ENCODE results near the gene REEP3. TPM values are rescaled to one million over a fixed set of nuclear protein-coding genes. Genes with fewer than 3 reads are reported as not detected.

The REEP3 gene
- total and polyA plus RNA-seq, 8 donors = 7.3 to 90.4 (median 30.3) TPM

DNA sequence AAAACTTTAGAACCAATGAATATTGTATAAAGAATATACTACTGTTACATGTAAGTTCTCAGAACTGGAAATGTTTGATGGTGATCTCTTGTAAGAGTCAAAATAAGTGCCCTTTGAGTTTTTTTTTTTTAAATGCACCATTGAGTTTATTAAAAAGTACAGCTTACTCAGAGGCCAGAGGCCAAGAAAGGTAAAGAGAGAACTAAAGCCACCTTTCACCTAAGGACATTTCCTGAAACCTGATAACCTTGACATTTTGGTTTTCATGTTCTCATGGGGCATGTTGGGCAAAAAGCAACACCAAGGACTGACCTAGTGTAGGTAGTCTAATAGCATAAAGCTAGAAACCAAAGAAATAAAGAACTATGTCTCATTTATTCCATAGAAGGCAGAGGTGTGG is 27.7 kb downstream of the REEP3 start:
- Histone ChIP-seq H3K27me3 (no peaks in the 10 kb centered on the region), H3K27ac (no peak overlapping the region), H3K4me1 (peaks cover 0 to 33% (median 10%) of the 10 kb centered on the region in 4 donors), H3K36me3 (no peaks in the 10 kb centered on the region), H3K9me3 (no peaks in the 10 kb centered on the region), H3K4me3 (no peak overlapping the region)
- TF ChIP-seq EP300 (IDR thresholded peaks at IDR 0.05) (no peak), POLR2AphosphoS5 (IDR thresholded peaks at IDR 0.05) (no peak)
- TF ChIP-seq, protein P1, sequence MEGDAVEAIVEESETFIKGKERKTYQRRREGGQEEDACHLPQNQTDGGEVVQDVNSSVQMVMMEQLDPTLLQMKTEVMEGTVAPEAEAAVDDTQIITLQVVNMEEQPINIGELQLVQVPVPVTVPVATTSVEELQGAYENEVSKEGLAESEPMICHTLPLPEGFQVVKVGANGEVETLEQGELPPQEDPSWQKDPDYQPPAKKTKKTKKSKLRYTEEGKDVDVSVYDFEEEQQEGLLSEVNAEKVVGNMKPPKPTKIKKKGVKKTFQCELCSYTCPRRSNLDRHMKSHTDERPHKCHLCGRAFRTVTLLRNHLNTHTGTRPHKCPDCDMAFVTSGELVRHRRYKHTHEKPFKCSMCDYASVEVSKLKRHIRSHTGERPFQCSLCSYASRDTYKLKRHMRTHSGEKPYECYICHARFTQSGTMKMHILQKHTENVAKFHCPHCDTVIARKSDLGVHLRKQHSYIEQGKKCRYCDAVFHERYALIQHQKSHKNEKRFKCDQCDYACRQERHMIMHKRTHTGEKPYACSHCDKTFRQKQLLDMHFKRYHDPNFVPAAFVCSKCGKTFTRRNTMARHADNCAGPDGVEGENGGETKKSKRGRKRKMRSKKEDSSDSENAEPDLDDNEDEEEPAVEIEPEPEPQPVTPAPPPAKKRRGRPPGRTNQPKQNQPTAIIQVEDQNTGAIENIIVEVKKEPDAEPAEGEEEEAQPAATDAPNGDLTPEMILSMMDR (IDR thresholded peaks at IDR 0.05) = no peak
- intact Hi-C loops (cut with DNase I; ENCODE audit: low total_unique reads) = no loop called here
- no peak for DNase-seq

DNA sequence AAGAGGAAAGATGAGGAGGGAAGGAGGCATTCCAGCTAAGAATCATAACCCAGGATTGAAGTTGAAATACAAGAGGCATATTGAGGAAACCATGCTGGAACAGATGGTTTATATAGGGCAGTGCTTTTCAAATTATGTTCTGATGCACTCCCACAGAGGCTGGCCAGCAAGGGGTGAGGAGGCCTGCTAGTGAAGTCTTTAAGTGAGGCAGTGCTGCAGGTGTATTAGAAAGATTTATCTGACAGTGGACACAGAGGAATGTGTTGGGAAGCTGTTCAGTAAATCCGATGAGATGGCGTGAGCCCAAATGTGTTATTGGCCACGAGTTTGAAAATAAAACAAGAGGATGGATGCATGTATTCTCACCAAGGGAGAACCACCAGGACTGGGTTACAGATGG is 28.6 kb downstream of the REEP3 start:
- intact Hi-C loops (cut with DNase I; ENCODE audit: low total_unique reads) = no loop called here
- Histone ChIP-seq H3K9me3 (no peaks in the 10 kb centered on the region), H3K36me3 (no peaks in the 10 kb centered on the region), H3K27me3 (no peaks in the 10 kb centered on the region), H3K4me1 (peaks cover 0 to 33% (median 11%) of the 10 kb centered on the region in 4 donors), H3K27ac (no peak overlapping the region), H3K4me3 (no peak overlapping the region)
- no peak for TF ChIP-seq POLR2AphosphoS5 (IDR thresholded peaks at IDR 0.05)
- TF ChIP-seq EP300 (IDR thresholded peaks at IDR 0.05) = no peak
- TF ChIP-seq, protein P1 (IDR thresholded peaks at IDR 0.05) = no peak
- TF ChIP-seq POLR2A (IDR thresholded peaks at IDR 0.05) = no peak
- no peak for DNase-seq
- 71 to 89% (median 81%) methylated on average over 3 of the region's 3 CpGs for WGBS, 5 donors

DNA sequence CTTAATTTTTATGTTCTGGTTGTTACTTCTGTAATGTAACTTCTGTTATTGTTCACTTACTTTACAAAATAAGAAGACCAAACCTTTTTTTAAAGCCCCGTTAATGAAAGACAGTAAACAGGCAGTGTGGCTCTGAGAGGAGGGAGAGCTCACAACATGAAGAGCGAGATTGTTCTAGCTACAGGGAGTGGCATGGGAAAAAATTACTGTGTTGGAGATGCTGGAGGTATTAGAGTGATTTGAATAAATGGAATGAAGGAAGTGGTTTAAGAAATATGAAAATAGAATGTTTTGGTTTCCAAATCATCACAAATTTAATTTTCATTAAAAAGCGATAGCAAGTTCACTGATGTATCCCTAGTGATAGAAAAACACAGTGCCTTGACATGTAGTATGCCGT is 31.8 kb downstream of the REEP3 start:
- DNase-seq = no peak
- Histone ChIP-seq H3K9me3 (no peaks in the 10 kb centered on the region), H3K4me1 (peaks cover 0 to 43% (median 17%) of the 10 kb centered on the region in 4 donors), H3K36me3 (no peaks in the 10 kb centered on the region), H3K4me3 (no peak overlapping the region), H3K27ac (peak overlapping the region in 1 of 5 donors; percentile 4), H3K27me3 (no peaks in the 10 kb centered on the region)
- TF ChIP-seq, protein P1 (IDR thresholded peaks at IDR 0.05) = no peak
- no peak for TF ChIP-seq EP300 (IDR thresholded peaks at IDR 0.05)
- TF ChIP-seq POLR2AphosphoS5 (IDR thresholded peaks at IDR 0.05) = no peak
- no peak for TF ChIP-seq POLR2A (IDR thresholded peaks at IDR 0.05)
- WGBS, 5 donors = 85 to 94% (median 89%) methylated on average over 4 of the region's 4 CpGs
- intact Hi-C loops (cut with DNase I; ENCODE audit: low total_unique reads) = no loop called here

DNA sequence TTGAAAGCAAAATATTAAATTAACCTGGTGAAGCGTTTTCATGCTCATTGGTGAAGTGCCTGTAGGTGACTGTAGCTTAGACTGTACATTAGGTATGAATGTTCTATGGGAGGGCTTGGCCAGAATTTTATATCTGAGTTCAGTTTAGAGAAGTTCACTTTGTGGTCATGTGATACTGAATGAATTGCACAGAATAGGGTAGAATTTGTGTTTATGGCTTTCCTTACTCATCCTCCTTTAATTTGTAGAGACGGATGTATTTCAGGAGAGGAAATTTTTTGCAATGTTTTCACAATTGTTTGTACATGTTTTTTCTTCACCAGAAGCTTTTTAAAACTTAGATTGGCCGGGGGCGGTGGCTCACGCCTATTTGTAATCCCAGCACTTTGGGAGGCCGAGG is 32.3 kb downstream of the REEP3 start:
- 91 to 96% (median 95%) methylated on average over 6 of the region's 6 CpGs for WGBS, 5 donors
- no peak for DNase-seq
- Histone ChIP-seq H3K4me1 (peaks cover 0 to 41% (median 15%) of the 10 kb centered on the region in 4 donors), H3K27ac (peak overlapping the region in 1 of 5 donors; percentile 4), H3K9me3 (no peaks in the 10 kb centered on the region), H3K36me3 (no peaks in the 10 kb centered on the region), H3K27me3 (no peaks in the 10 kb centered on the region), H3K4me3 (no peak overlapping the region)
- TF ChIP-seq, protein P1 (IDR thresholded peaks at IDR 0.05) = no peak
- TF ChIP-seq POLR2AphosphoS5 (IDR thresholded peaks at IDR 0.05) = no peak
- TF ChIP-seq EP300 (IDR thresholded peaks at IDR 0.05) = no peak
- TF ChIP-seq POLR2A (IDR thresholded peaks at IDR 0.05) = no peak
- intact Hi-C loops (cut with DNase I; ENCODE audit: low total_unique reads) = no loop called here
